ENCODE measurements around the gene CDK11B. TPM values are rescaled to one million over a fixed set of nuclear protein-coding genes. Genes with fewer than 3 reads are reported as not detected.
"Not testable (repeated sequence)": the region's sequence is repeated elsewhere in the genome, so short reads cannot be mapped to it uniquely, and the experiment has no call there.

The CDK11B gene
- total RNA-seq, 1 donor from 2014 or later, result 34.1 TPM

- Mint-ChIP-seq H3K27ac (ENCODE audit: unreplicated experiment) (no peak overlapping the region), H3K36me3 (ENCODE audit: low read depth) (no peaks in the 10 kb centered on the region), H3K9me3 (no peaks in the 10 kb centered on the region), H3K4me3 (no peak overlapping the region), H3K4me1 (peaks cover 5% of the 10 kb centered on the region), H3K27me3 (ENCODE audit: low read depth) (no peaks in the 10 kb centered on the region)
- no peak for TF ChIP-seq CTCF (conservative IDR thresholded peaks at IDR 0.05)
- no peak for DNase-seq (ENCODE audit: low read depth, low spot score)
Observed at GRCh38 chr1:1677718-1678580, 19.1 kb upstream of the CDK11B start.

- not testable (repeated sequence) for H3K9me3 Mint-ChIP-seq; DNase-seq (ENCODE audit: low read depth, low spot score); H3K27me3 Mint-ChIP-seq (ENCODE audit: low read depth); H3K36me3 Mint-ChIP-seq (ENCODE audit: low read depth); H3K4me1 Mint-ChIP-seq; H3K4me3 Mint-ChIP-seq; H3K27ac Mint-ChIP-seq (ENCODE audit: unreplicated experiment)
Observed at GRCh38 chr1:1676087-1676486, 17.3 kb upstream of the CDK11B start.

- not testable (repeated sequence) for H3K27me3 Mint-ChIP-seq (ENCODE audit: low read depth); DNase-seq (ENCODE audit: low read depth, low spot score); H3K9me3 Mint-ChIP-seq; H3K4me1 Mint-ChIP-seq; H3K36me3 Mint-ChIP-seq (ENCODE audit: low read depth); H3K4me3 Mint-ChIP-seq; H3K27ac Mint-ChIP-seq (ENCODE audit: unreplicated experiment)
Observed at GRCh38 chr1:1675218-1675617, 16.4 kb upstream of the CDK11B start.

- not testable (repeated sequence) for H3K4me3 Mint-ChIP-seq; H3K4me1 Mint-ChIP-seq; DNase-seq (ENCODE audit: low read depth, low spot score); H3K27me3 Mint-ChIP-seq (ENCODE audit: low read depth); H3K9me3 Mint-ChIP-seq; H3K27ac Mint-ChIP-seq (ENCODE audit: unreplicated experiment); H3K36me3 Mint-ChIP-seq (ENCODE audit: low read depth)
Observed at GRCh38 chr1:1674806-1675205, 16.0 kb upstream of the CDK11B start.

- DNase-seq (ENCODE audit: low read depth, low spot score), result no peak
- H3K27ac Mint-ChIP-seq (ENCODE audit: unreplicated experiment), result no peak overlapping the region
- peaks cover 4% of the 10 kb centered on the region for H3K36me3 Mint-ChIP-seq (ENCODE audit: low read depth)
- H3K9me3 Mint-ChIP-seq, result no peaks in the 10 kb centered on the region
- H3K4me1 Mint-ChIP-seq, result no peaks in the 10 kb centered on the region
- TF ChIP-seq CTCF (conservative IDR thresholded peaks at IDR 0.05), result no peak
- no peaks in the 10 kb centered on the region for H3K27me3 Mint-ChIP-seq (ENCODE audit: low read depth)
- H3K4me3 Mint-ChIP-seq, result no peak overlapping the region
Observed at GRCh38 chr1:1672181-1672965, 13.6 kb upstream of the CDK11B start.

- H3K4me3 Mint-ChIP-seq, result no peak overlapping the region
- no peak overlapping the region for H3K27ac Mint-ChIP-seq (ENCODE audit: unreplicated experiment)
- H3K9me3 Mint-ChIP-seq, result no peaks in the 10 kb centered on the region
- no peak for DNase-seq (ENCODE audit: low read depth, low spot score)
- no peak for TF ChIP-seq CTCF (conservative IDR thresholded peaks at IDR 0.05)
- no peaks in the 10 kb centered on the region for H3K27me3 Mint-ChIP-seq (ENCODE audit: low read depth)
- H3K36me3 Mint-ChIP-seq (ENCODE audit: low read depth), result peaks cover 4% of the 10 kb centered on the region
- H3K4me1 Mint-ChIP-seq, result no peaks in the 10 kb centered on the region
Observed at GRCh38 chr1:1671365-1672119, 12.7 kb upstream of the CDK11B start.

All from neural crest cell (in vitro differentiated cells).